ENCODE results near the gene TMBIM6. TPM values are rescaled to one million over a fixed set of nuclear protein-coding genes. Genes with fewer than 3 reads are reported as not detected.

TMBIM6 gene
- total and polyA plus RNA-seq, 9 of the 15 experiments (the other 6 are each of a cell fraction or from before 2014, with no cell fraction given) = 147 to 1,288 (median 352) TPM

- TF ChIP-seq, protein P1, sequence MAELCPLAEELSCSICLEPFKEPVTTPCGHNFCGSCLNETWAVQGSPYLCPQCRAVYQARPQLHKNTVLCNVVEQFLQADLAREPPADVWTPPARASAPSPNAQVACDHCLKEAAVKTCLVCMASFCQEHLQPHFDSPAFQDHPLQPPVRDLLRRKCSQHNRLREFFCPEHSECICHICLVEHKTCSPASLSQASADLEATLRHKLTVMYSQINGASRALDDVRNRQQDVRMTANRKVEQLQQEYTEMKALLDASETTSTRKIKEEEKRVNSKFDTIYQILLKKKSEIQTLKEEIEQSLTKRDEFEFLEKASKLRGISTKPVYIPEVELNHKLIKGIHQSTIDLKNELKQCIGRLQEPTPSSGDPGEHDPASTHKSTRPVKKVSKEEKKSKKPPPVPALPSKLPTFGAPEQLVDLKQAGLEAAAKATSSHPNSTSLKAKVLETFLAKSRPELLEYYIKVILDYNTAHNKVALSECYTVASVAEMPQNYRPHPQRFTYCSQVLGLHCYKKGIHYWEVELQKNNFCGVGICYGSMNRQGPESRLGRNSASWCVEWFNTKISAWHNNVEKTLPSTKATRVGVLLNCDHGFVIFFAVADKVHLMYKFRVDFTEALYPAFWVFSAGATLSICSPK (IDR thresholded peaks at IDR 0.05; ENCODE audit: borderline replicate concordance) = no peak
- TF ChIP-seq XRCC5 (IDR thresholded peaks at IDR 0.05; ENCODE audit: low read depth, low read length) (no peak), CBX5 (IDR thresholded peaks at IDR 0.05; ENCODE audit: borderline replicate concordance, low read depth) (no peak)
These were observed 33.6 kb upstream of the TMBIM6 start (continued) for GRCh38 chr12:49707812-49708147.

DNA sequence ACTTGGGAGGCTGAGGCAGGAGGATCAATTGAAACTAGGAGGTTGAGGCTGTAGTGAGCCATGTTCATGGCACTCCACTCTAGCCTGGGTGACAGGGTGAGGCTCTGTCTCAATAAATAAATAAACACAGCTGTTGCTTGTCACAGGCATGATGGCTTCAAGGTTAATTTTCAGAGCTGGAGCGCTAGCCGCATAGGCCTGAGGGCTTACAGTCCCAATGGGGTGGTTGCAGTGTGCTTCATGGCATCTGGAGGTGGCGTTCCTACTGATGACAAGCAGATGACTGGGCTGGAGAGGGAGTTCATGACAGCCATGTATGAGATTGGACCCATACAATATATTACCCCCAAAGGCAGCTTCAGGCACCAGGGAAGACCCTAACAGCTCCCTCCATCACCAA is 32.5 kb upstream of the TMBIM6 start:
- Histone ChIP-seq H3K27me3 (ENCODE audit: control insufficient read depth in 2 of 2, insufficient read depth in 2 of 2, low read length in 2 of 2) (no peaks in the 10 kb centered on the region), H4K20me1 (replicated peaks; ENCODE audit: control insufficient read depth, insufficient read depth, low read length) (peaks cover 3% of the 10 kb centered on the region; the same call in 1 of the 2 replicates), H3K9me1 (ENCODE audit: control insufficient read depth, insufficient read depth, low read length) (no peaks in the 10 kb centered on the region), H3K9me3 (replicated peaks; ENCODE audit: control insufficient read depth, insufficient read depth, low read depth, low read length) (no peaks in the 10 kb centered on the region), H3K4me1 (replicated peaks in 1 of 2; ENCODE audit: control insufficient read depth in 2 of 2, insufficient read depth in 2 of 2, low read length in 2 of 2) (peaks cover 14 to 30% of the 10 kb centered on the region in 2 experiments), H3K4me3 (no peak overlapping the region), H3K27ac (ENCODE audit: extremely low read depth, low read depth, low read length) (no peak overlapping the region), H3K4me2 (ENCODE audit: insufficient read depth, low read length) (no peak overlapping the region), H2AFZ (ENCODE audit: low read depth, low read length) (no peak overlapping the region), H3K9ac (ENCODE audit: insufficient read depth in 1 of 2, low read depth in 2 of 2, low read length in 2 of 2) (no peak overlapping the region), H3K79me2 (ENCODE audit: control insufficient read depth, insufficient read depth, low read length) (peaks cover 20% of the 10 kb centered on the region), H3K36me3 (ENCODE audit: control insufficient read depth, insufficient read depth, low read length) (no peaks in the 10 kb centered on the region)
- ChIA-PET POLR2A (interaction anchor here (0.9 kb wide), 1 partner anchor 16 kb away, joined by 3 read pairs; no protein-coding TSS in a partner anchor), CTCF (ENCODE audit: low intra/inter-chr PET ratio) (interaction anchor here (0.5 to 3.2 kb wide), 2 partner anchors 14 to 64 kb away, joined by 5 to 66 read pairs; no protein-coding TSS in a partner anchor)
- WGBS (ENCODE audit: insufficient coverage, low coverage, missing lambda C conversion rate) = 63% methylated on average over 3 of the region's 3 CpGs
- FAIRE-seq (no peak), ATAC-seq (no peak), DNase-seq (ENCODE audit: extremely low read depth in 1 of 4, low spot score in 3 of 4) (no peak)
- TF ChIP-seq KDM4B (IDR thresholded peaks at IDR 0.05; ENCODE audit: borderline replicate concordance in 2 of 2, low read depth in 1 of 2) (no peak), MTA1 (IDR thresholded peaks at IDR 0.05; ENCODE audit: borderline replicate concordance) (no peak)
- in situ Hi-C loops (cut with MboI) = loop anchor here (5.0 kb wide), 1 partner anchor 67 kb away; no protein-coding TSS in a partner anchor
- BruUV-seq (replicated peaks) = no TSS peak
- intact Hi-C loops (cut with micrococcal nuclease) = loop anchor here (5.0 to 10.0 kb wide), 2 partner anchors 37 to 354 kb away; no protein-coding TSS in a partner anchor

All from K562 (cell line).